HEK293 (cell line): ENCODE results near the gene GNG12.

ENCODE experiments used
- CTCF ChIA-PET: fragments of 350-600 bp; formaldehyde crosslinking; extraction: SDS; loops from one replicate; lab custom pipeline; 2021; ENCODE audit warnings: antibody characterized with exemption; lab: Yijun Ruan, JAX
- POLR2A ChIA-PET: fragments of 300-600 bp; formaldehyde crosslinking; extraction: SDS; loops from one replicate; lab custom pipeline; 2020; ENCODE audit warnings: antibody characterized with exemption, inconsistent platforms; lab: Yijun Ruan, JAX
- H3K27ac ChIP-seq: fragments of 200-500 bp; sonication (Bioruptor generic); 2 replicates; pipeline ENCODE4 v1.5.1; 2014; ENCODE audit warnings: low read depth, low read length, control low read depth, inconsistent platforms; ENCODE audit errors: extremely low read depth
- H3K36me3 ChIP-seq, 2 experiments: fragments of 200-500 bp in 1 of 2; sonication (Bioruptor generic) in 1 of 2; 1 replicate in 1 of 2; 2 replicates in 1 of 2; pipeline ENCODE4 v1.5.1; 2014 to 2017; ENCODE audit warnings: inconsistent platforms in 2 of 2, low read length in 2 of 2; ENCODE audit not compliant: control insufficient read depth in 2 of 2, insufficient read depth in 1 of 2
- H3K4me1 ChIP-seq: fragments of 200-500 bp; sonication (Bioruptor generic); 2 replicates; pipeline ENCODE4 v1.5.1; 2014; ENCODE audit warnings: mild to moderate bottlenecking, low read length, inconsistent platforms; ENCODE audit not compliant: control insufficient read depth, insufficient read depth
- H3K4me3 ChIP-seq: 2 replicates; pipeline ENCODE4 v1.5.1; 2011; ENCODE audit warnings: low read depth, mild to moderate bottlenecking, control low read depth, low read length, moderate library complexity
- H3K9me3 ChIP-seq: fragments of 200-500 bp; sonication (Bioruptor generic); 2 replicates; pipeline ENCODE4 v1.5.1; 2014; ENCODE audit warnings: low read depth, low read length, inconsistent platforms; ENCODE audit not compliant: control insufficient read depth, insufficient read depth
- EGR2 ChIP-seq: fragments of 450-650 bp; formaldehyde crosslinking; IDR thresholded peaks from 2 replicates; pipeline ENCODE4 v1.5.1; 2016; ENCODE audit warnings: low read depth, missing biosample characterization, missing genetic modification characterization
- IKZF3 ChIP-seq: fragments of 450-650 bp; IDR thresholded peaks from 2 replicates; pipeline ENCODE4 v1.5.0; 2018; ENCODE audit warnings: missing biosample characterization, mild to moderate bottlenecking, missing genetic modification characterization, moderate library complexity
- OSR2 ChIP-seq: fragments of 450-650 bp; formaldehyde crosslinking; IDR thresholded peaks from 2 replicates; pipeline ENCODE4 v1.5.1; 2016; ENCODE audit warnings: missing biosample characterization, missing genetic modification characterization
- PRDM1 ChIP-seq: fragments of 450-650 bp; formaldehyde crosslinking; IDR thresholded peaks from 2 replicates; pipeline ENCODE4; 2016; ENCODE audit warnings: missing biosample characterization, missing genetic modification characterization
- SP7 ChIP-seq: fragments of 450-650 bp; formaldehyde crosslinking; IDR thresholded peaks from 2 replicates; pipeline ENCODE4 v1.5.1; 2016; ENCODE audit warnings: missing biosample characterization, missing genetic modification characterization
- ZNF169 ChIP-seq: fragments of 450-650 bp; formaldehyde crosslinking; IDR thresholded peaks from 2 replicates; pipeline ENCODE4 v1.5.1; 2016; ENCODE audit warnings: missing biosample characterization, missing genetic modification characterization
- ZNF362 ChIP-seq: fragments of 450-650 bp; formaldehyde crosslinking; IDR thresholded peaks from 2 replicates; pipeline ENCODE4 v1.5.1; 2016; ENCODE audit warnings: missing biosample characterization, missing genetic modification characterization
- ZNF398 ChIP-seq: fragments of 450-650 bp; formaldehyde crosslinking; IDR thresholded peaks from 2 replicates; pipeline ENCODE4 v1.5.1; 2017; ENCODE audit warnings: missing biosample characterization, missing genetic modification characterization
- ZNF585B ChIP-seq: fragments of 450-650 bp; formaldehyde crosslinking; IDR thresholded peaks from 2 replicates; pipeline ENCODE4 v1.5.1; 2016; ENCODE audit warnings: missing biosample characterization, missing genetic modification characterization
- ZNF600 ChIP-seq: fragments of 450-650 bp; formaldehyde crosslinking; IDR thresholded peaks from 2 replicates; pipeline ENCODE4 v1.5.1; 2016; ENCODE audit warnings: missing biosample characterization, missing genetic modification characterization
- ZNF624 ChIP-seq: fragments of 450-650 bp; formaldehyde crosslinking; IDR thresholded peaks from 2 replicates; pipeline ENCODE4 v1.5.1; 2017; ENCODE audit warnings: missing biosample characterization, missing genetic modification characterization
- ZNF654 ChIP-seq: fragments of 450-650 bp; formaldehyde crosslinking; IDR thresholded peaks from 2 replicates; pipeline ENCODE4 v1.5.1; 2016; ENCODE audit warnings: low read depth, missing biosample characterization, missing genetic modification characterization
- ZNF768 ChIP-seq: fragments of 450-650 bp; formaldehyde crosslinking; IDR thresholded peaks from 2 replicates; pipeline ENCODE4 v1.5.1; 2018; ENCODE audit warnings: missing biosample characterization, mild to moderate bottlenecking, missing genetic modification characterization
- ZNF843 ChIP-seq: fragments of 450-650 bp; formaldehyde crosslinking; IDR thresholded peaks from 2 replicates; pipeline ENCODE4 v1.5.1; 2016; ENCODE audit warnings: missing biosample characterization, missing genetic modification characterization
- TF ChIP-seq, protein P1 (sequence below): fragments of 450-650 bp; IDR thresholded peaks from 2 replicates; pipeline ENCODE4 v1.5.1; 2018; ENCODE audit warnings: missing biosample characterization, mild to moderate bottlenecking, missing genetic modification characterization

GNG12 gene

GRCh38 chr1:67771749-67772148, 61.5 kb downstream of the GNG12 start:
- CTCF ChIA-PET: interaction anchor here (0.7 to 5.4 kb wide), 14 partner anchors 8 to 345 kb away, joined by 3 to 52 read pairs (median 3); no protein-coding TSS in a partner anchor

DNA sequence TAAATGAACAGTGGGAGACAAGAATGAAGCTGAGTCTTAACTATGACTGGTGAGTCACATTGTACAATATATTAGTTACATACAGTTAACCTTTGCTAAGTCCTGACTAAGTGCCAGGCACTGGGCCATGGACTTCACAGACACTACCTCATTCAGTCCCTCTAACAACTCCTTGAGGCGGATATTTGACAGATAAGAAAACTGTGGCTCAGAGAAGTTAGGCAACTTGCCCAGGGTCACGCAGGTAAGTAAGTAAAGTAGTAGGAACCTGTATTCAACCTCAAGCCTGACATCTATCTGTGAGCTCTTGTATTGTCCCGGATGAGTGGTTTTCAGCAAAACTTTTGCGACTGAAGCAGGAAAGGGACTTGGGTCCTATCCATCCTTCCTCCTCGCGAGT, 62.1 kb downstream of the GNG12 start:
- TF ChIP-seq ZNF768 (tag by site-specific recombination) (peak; percentile 66; the same call in 1 of the 2 replicates), ZNF843 (no peak)
- no peaks in the 10 kb centered on the region for H3K36me3 ChIP-seq
- no peak overlapping the region for H3K4me3 ChIP-seq
- CTCF ChIA-PET: interaction anchor here (0.5 to 5.4 kb wide), 19 partner anchors 9 to 239 kb away, joined by 3 to 52 read pairs (median 3); no protein-coding TSS in a partner anchor
- no peaks in the 10 kb centered on the region for H3K9me3 ChIP-seq
- no peak overlapping the region for H3K27ac ChIP-seq
- POLR2A ChIA-PET: interaction anchor here (0.6 to 2.6 kb wide), 8 partner anchors 11 to 115 kb away, joined by 3 to 25 read pairs (median 4); partner anchors contain the start of genes GADD45A and GNG12
- peaks cover 7% of the 10 kb centered on the region; the same call in 1 of the 2 replicates for H3K4me1 ChIP-seq

More at GRCh38 chr1:67771749-67772148, 61.5 kb downstream of the GNG12 start:
- no peak overlapping the region for H3K27ac ChIP-seq
- 0 out of 2 replicates have a peak, but pooled peaks cover under 1% of the 10 kb centered on the region for H3K4me1 ChIP-seq
- POLR2A ChIA-PET: interaction anchor here (0.6 to 2.6 kb wide), 6 partner anchors 12 to 110 kb away, joined by 3 to 25 read pairs (median 5); partner anchors contain the start of genes GADD45A and GNG12
- no peak overlapping the region for H3K4me3 ChIP-seq
- peak; percentile 97 for TF ChIP-seq SP7 (tag by site-specific recombination)
- TF ChIP-seq ZNF169: no peak
- H3K36me3 ChIP-seq: no peaks in the 10 kb centered on the region
- no peaks in the 10 kb centered on the region for H3K9me3 ChIP-seq

- Histone ChIP-seq H3K9me3 (no peaks in the 10 kb centered on the region), H3K4me1 (peaks cover 7% of the 10 kb centered on the region; the same call in 1 of the 2 replicates), H3K36me3 (no peaks in the 10 kb centered on the region), H3K4me3 (no peak overlapping the region), H3K27ac (no peak overlapping the region)
- ChIA-PET POLR2A (interaction anchor here (1.5 kb wide), 1 partner anchor 62 kb away, joined by 4 read pairs; no protein-coding TSS in a partner anchor), CTCF (interaction anchor here (0.5 to 7.5 kb wide), 12 partner anchors 9 to 576 kb away, joined by 3 to 80 read pairs (median 4); no protein-coding TSS in a partner anchor)
- TF ChIP-seq IKZF3 (tag by site-specific recombination) (peak; percentile 69), ZNF398 (tag by site-specific recombination) (no peak), ZNF624 (tag by site-specific recombination) (no peak), PRDM1 (tag by site-specific recombination) (peak; percentile 39; the same call in 1 of the 2 replicates), OSR2 (tag by site-specific recombination) (no peak)
These were observed 63.5 kb downstream of the GNG12 start for GRCh38 chr1:67769633-67770256.

DNA sequence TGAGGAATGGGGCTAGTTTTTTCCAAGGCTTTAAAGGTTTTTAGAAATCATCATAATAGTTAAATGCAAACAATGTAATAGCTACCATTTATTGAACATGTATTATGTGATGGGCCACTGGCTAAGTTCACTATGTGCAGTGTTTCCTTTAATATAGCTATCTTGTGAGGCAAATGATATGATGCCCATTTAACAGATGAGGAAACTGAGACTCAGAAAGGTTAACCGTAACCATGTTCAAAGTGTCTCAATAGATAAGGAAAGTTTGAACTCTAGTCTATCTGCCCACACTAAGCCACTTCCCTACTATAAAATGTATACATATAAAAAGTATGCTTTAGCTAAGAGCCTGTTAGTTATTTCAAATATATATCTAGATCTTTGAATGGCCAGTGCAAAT, 64.8 kb downstream of the GNG12 start:
- Histone ChIP-seq H3K36me3 (no peaks in the 10 kb centered on the region), H3K9me3 (no peaks in the 10 kb centered on the region), H3K27ac (no peak overlapping the region), H3K4me3 (no peak overlapping the region), H3K4me1 (peaks cover 7% of the 10 kb centered on the region; the same call in 1 of the 2 replicates)
- ChIA-PET POLR2A (no interaction called here), CTCF (interaction anchor here (0.6 to 7.5 kb wide), 18 partner anchors 8 to 353 kb away, joined by 3 to 80 read pairs (median 4); partner anchors contain the start of gene GNG12)
- TF ChIP-seq, protein P1, sequence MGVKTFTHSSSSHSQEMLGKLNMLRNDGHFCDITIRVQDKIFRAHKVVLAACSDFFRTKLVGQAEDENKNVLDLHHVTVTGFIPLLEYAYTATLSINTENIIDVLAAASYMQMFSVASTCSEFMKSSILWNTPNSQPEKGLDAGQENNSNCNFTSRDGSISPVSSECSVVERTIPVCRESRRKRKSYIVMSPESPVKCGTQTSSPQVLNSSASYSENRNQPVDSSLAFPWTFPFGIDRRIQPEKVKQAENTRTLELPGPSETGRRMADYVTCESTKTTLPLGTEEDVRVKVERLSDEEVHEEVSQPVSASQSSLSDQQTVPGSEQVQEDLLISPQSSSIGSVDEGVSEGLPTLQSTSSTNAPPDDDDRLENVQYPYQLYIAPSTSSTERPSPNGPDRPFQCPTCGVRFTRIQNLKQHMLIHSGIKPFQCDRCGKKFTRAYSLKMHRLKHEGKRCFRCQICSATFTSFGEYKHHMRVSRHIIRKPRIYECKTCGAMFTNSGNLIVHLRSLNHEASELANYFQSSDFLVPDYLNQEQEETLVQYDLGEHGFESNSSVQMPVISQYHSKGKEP (tag by site-specific recombination): no peak
- no peak for TF ChIP-seq ZNF600 (tag by site-specific recombination)
- TF ChIP-seq ZNF362 (tag by site-specific recombination): no peak
- TF ChIP-seq ZNF654: no peak
- TF ChIP-seq ZNF585B: no peak
- no peak for TF ChIP-seq EGR2 (tag by site-specific recombination)
